GM18519 (cell line): ENCODE measurements around the gene TOGARAM2.

Experiments
- ATAC-seq: cut with Tn5 transposase; IDR thresholded peaks from one replicate; pipeline ENCODE4 v1.9.1; 2021; ENCODE audit warnings: mild to moderate bottlenecking, moderate library complexity; ENCODE audit not compliant: unreplicated experiment, low FRiP score

TOGARAM2 gene

DNA sequence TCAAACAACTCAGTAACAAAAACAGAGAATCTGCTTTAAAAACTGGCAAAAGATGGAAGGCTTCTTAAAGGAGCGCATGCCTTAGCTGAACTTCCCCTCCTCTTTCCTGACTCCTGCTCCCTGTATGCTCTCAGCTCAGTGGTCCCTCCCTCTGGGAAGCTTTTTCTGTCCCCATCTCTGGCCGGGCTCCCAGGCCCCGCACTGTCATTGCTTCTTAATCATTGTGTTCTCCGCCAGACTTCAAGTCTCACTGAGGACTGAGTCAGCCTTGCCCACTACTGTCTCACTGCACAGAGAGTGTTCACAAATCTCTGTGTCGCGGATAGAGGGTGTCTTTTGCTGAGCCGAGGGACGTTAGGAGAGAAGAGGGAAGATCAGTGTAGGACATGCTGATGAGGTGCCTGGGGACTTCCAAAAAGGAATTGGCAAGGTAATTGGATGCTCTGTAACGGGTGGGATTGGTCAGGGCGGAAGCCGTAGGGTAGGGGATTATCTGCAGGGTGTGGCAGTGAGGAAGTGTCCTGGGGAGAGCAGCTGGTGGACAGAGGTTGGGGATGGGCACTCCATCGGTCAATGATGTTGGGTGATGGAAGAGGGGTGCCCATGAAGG is 16.2 kb downstream of the TOGARAM2 start:
- no peak for ATAC-seq

DNA sequence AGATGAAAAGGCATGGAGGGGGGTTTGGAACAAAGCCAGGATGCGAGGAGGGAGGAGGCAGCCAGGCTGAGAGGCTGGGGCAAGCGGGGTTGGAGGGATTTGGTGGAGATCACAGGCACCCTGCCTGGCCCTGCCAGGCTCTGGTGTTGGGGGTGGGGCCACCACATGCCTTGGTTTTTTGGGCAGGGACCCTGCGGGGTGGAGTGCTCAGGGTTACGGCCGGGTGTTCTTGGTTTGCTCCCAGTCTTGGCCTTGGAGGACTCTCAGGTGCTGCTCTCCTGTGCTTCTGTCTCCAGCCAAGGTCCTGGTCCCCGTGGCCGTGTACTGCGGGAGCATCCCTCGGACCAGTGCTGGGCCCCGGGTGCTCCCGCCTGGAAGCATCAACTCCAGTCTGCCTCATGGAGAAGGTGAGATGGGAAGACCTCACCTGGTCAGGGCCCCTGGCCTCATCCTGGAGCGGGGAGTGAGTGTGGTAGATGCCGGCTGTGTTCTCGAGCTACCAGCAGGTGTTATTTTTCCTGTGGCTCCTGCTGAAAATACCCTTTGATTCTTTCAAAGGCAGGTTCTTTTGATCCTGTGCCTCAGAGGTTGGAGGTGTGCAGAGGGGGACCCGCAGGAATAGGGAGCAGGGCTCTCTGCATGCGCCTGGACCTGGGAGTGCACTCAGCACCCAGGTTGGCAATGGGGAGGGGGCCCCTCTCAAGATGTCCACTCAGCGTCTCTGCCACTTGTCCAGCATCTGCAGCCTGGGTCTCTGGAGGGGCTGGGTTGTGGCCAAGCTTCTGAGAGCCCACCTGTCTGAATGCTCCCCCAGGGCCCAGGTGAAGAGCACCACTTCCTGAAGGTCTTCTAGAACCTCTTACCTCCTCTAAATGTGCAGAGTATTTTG is 17.0 kb downstream of the TOGARAM2 start:
- ATAC-seq, result no peak

DNA sequence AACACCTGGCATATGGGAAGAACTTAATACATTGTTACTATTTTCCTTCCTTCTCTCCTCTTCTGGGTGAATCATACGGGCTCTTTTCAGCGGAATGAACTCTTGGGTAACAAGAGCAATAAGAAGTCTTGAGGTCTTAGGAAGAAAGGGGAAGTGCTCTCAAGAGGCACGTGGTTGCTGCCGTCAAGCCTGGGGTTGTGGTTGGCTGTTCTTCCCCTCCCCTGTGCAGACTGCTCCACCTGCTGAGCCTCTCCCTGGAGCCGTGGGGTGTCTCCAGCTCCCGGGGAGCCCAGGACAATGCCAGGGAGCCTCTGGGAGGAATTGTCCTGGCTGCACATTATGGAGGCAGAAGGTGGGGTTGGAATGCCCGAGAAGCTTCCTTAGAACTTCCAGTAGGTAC is 19.4 kb downstream of the TOGARAM2 start:
- no peak for ATAC-seq

DNA sequence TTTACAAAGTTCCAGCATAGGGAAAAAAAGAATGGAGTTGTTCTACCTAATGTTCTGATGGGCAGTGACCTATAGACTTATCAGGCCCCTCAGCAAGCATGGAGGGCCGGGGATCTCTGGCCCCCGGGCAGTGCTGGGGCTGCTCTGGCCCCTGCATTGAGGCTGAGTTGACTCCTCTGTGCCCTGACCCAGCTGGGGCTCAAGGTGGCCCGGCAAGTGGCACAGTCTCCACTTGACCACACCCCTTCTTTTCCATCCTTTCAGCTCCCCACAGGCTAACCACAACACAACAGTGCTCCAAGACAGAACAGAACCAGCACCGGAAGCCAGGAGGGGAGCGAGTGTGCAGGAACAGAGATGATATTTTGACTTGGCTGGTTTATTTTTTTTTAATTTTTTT is 19.9 kb downstream of the TOGARAM2 start:
- no peak for ATAC-seq

DNA sequence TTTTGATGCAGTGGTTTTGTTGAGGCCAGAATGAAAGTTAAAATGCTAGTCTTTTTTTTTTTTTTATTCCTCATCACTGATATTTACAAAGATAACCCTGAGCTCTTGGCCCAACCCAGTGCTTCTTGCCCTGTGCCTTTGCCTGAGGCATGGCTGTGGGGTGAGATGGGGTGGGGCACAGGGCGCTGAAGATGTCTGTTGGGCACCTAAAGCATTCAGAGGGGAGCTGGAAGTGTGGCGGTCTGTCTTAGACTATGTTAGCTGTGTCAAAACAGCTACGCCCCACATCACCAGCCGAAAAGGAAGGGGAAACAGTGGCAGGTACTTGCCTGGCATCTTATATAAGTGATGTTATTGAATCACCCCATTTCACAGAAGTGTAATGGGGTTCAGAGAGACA is 20.7 kb downstream of the TOGARAM2 start:
- no peak for ATAC-seq

DNA sequence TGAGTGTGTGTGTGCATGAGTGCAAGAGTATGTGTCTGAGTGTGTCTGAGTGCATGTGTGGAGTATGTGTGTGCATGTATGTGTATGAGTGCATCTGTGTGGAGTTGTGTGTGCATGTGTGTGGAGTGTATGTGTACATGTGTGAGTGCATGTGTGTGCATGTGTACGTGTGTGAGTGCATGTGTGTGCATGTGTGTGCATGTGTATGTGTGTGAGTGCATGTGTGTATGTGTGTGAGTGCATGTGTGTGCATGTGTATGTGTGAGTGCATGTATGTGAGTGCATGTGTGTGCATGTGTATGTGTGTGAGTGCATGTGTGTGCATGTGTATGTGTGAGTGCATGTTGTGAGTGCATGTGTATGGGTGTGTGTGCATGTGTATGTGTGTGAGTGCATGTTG is 23.7 kb downstream of the TOGARAM2 start:
- no peak for ATAC-seq

DNA sequence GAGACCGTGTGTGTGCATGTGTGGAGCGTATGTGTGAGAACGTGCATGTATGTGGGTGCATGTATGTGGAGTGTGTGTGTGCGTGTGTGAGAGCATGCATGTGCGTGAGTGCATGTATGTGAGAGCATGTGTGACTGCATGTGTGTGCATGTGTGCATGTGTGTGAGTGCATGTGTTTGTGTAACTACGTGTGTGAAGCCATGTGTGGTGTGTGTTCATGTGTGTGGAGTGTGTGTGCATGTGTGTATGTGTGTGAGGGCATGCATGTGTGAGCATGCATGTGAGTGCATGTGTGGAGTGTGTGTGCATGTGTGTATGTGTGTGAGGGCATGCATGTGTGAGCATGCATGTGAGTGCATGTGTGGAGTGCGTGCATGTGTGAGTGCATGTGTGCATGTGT is 24.2 kb downstream of the TOGARAM2 start:
- ATAC-seq, result no peak

DNA sequence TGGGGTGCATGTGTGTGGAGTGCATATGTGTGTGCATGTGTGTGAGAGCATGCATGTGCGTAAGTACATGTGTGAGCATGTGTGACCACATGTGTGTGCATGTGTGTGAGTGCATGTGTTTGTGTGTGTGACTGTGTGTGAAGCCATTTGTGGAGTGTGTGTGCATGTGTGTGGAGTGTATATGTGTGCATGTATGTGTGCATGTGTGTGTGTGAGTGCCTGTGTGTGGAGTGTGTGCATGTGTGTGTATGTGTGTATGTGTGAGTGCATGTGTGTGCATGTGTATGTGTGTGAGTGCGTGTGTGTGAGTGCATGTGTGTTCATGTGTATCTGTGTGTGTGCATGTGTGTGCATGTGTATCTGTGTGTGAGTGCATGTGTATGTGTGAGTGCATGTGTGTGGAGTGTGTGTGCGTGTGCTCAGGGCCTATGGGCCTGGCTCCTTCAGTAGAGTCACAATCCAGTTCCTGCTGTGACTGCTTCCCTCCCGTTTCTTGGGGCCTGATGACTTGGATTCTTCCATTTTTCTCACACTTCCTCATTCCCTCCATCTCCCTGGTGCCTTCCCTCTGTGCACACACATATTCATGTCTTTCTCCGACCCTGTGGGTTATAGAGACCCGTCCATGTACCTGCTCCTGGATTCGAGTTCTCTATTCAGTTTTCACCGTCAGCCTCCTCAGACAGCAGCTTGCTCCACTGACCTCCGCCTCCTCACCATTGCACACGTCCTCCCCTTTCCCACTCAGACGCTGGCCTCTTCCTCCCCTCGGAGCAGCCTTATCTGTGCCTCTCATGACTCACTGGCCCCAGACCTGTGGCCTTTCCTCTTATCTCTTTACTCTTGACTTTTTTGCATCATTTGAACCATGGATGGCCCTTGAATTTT is 25.2 kb downstream of the TOGARAM2 start:
- no peak for ATAC-seq

DNA sequence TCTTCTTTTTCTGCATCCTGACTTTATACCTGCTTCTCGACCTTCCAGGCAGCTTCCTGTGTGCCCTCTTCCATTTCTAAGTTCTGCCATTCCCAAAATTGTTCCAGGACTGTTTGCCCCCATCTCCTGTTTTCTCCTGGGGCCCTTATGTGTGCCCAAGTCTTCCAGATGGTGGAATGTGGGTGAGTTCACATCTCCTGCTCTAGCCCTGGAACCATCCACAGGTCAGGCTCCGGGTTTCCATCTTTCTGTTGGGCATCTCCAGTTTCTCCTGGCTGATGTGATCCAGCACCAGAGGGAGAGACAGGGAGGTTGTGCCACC is 25.8 kb downstream of the TOGARAM2 start:
- no peak for ATAC-seq

DNA sequence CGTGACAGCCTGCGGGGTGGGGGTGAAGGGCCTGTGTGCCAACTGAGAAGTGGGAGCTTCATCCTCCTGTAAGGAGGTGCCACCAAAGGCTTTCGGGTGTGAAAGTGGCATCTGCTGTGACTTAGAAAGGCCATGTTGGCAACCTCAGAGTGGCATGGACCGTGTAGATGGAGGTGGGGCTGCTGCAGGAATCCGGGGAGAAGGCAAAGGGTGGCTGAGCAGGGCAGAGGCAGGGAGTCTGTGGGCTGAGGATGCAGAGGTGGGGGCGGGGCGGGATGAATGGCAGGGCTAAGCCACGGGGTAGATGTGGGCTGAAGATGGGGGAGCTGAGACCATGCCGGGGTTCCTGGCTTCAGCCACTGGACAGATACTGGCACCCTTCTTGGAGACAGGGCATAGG is 28.2 kb downstream of the TOGARAM2 start:
- ATAC-seq, result no peak

DNA sequence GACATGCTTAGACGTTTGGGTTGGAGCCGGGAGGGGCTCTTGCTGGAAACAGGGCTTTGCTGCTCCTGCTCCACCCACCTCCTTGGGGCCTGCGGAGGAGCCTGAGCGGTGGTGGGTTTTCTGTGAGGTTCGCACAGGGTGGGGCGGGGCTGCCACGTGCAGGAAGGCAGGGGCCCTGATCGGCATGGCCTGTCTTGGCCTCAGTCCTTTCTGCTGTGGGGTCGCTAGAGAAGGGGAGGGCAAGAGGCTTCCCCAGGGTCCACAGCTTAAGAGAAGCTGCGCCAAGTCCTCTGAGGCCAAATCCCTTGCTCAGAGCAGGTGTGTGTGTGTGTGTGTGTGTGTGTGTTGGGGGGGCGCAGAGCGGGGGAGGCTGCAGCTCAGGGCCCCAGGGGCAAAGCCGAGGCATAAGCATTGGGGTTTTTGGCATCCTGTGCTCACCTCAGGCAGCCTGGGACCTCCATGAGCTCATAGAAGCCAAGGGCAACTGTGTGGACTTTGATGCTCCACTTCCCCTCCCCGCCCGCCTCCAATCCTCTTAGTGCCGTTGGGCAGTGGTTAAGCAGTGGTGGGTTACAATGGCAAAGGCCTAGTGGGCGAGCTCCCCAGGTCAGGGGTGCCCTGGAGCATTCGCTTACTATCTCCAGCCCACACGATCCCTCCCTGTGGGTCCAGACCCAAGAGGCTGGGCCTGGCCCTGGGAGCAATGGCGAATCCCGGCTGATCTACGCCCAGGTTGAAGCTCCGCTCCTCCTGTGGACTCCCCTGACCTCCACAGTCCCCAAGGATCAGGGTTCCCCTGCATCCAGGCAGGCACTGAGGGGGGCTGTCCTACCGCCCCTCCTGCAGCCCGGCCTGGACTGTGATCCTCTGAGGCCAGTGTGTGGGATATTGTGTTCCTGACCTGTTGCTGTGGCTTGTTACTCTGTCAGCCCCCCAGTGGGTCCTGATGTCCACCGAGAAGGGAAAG is 28.9 kb downstream of the TOGARAM2 start:
- no peak for ATAC-seq

DNA sequence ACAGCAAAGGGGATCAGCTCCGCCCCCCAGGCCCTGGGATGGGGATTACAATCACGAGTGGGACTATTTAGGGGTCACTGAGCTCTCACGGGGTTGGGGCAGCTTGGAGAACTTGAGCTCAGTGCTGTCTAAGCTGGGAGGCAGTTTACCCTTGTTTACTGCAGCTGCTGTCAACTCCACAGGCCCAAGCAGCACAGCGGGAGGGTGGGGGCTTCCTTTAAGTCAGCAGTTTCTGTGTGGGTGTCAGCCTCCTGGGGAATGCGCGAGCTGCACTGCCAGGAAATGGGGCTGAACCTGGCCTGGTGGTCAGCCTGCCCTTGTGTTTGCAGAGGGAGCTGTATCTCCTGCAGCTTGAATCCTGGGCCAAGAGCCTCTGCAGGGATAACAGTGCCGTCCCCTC is 29.8 kb downstream of the TOGARAM2 start:
- ATAC-seq, result no peak

DNA sequence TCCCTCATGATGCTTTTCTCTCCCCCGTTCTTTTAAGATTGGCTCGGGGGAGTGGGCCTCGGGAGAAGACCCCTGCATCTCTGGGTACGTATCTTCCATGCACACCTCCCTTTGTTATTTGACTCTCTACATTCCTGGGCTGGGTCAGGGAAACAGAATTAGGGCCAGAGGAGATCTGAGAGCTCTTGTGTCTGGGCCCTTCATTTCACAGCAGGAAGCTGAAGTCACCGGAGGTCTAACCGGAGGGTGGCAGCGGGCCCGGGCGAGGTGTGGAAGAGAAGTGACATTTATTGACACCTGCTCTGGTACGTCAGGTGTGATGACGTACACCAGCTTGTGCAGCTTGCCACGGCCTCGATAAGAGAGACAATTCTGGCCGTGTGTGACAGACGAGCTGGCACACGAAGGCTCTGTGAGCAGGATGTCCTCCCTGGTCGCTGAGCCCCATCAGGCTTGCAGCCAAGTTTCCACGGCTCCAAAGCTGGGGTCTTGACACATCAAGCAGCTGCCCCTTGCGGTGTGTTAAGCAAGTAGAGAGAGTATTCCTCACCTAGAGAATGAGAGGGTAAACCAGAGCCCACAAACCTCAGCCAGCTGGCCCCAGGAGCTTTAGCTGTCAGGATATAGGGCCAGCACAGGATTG is 30.4 kb downstream of the TOGARAM2 start:
- no peak for ATAC-seq

DNA sequence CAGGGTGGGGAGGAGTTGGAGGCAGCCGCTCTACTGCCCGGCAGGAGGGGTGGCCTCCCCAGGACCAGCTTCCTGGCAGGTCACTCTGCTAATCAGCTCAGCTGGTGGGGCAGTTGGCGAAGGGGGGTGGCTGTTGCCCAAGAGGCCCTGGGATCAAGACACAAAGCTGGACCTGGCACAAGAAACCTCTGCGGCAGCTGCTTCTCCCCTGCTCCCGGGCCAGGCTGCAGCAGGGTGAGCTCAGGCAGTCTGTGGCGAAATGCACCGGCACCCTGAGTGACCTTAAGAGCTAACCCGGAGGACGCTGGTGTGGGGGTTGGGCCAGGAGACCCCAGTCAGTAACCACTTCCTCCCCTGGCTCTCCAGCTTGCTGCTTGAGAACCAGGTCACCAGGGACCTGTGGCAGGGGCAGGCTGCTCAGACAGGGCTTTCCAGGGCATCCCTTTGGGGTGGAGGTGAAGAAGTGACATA is 31.1 kb downstream of the TOGARAM2 start:
- no peak for ATAC-seq

DNA sequence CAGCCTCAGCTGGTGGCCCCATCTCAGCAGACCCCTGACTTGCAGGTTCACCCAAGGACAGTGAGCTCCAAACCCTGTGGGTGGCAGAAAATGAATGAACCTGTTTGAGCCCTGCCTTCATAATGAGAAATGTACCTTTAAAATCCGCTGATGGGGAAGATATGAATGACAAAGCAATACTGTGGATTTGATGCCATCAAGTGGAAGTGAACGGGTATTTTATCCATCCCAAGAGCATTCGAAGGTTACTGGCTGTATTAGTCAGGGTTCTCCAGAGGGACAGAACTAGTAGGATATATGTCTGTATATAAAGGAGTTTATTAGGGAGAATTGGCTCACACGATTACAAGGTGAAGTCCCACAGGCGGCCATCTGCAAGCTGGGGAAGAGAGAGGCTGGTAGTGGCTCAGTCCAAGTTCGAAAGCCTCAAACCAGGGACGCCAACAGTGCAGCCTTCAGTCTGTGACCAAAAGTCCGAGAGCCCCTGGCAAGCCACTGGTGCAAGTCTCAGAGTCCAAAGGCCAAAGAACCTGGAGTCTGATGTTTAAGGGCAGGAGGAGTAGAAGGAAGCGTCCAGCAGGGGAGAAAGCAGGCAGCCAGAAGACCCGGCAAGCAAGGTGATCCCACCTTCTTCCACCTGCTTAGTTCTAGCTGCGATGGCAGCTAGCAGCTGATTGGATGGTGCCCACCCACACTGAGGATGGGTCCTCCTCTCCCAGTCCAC is 32.1 kb downstream of the TOGARAM2 start:
- no peak for ATAC-seq

DNA sequence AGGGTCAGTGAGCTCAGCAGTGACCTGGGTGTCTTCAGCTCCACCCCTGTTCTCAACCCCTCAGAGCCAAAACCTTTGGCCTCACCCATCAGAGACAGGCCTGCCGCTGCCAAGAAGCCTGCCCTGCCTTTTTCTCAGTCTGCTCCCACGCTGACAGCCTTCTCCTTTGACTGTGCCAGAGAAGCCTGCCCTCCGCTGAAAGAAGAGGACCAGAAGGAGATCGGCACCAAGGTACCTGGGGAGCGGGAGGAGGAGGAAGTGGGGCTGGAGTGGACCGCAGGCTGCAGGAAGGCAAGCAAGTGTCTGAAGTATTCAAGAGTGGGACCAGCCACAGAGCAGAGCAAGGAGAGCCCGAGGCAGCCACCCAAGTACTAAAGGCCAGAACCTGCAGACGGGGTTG is 33.2 kb downstream of the TOGARAM2 start:
- ATAC-seq, result no peak

DNA sequence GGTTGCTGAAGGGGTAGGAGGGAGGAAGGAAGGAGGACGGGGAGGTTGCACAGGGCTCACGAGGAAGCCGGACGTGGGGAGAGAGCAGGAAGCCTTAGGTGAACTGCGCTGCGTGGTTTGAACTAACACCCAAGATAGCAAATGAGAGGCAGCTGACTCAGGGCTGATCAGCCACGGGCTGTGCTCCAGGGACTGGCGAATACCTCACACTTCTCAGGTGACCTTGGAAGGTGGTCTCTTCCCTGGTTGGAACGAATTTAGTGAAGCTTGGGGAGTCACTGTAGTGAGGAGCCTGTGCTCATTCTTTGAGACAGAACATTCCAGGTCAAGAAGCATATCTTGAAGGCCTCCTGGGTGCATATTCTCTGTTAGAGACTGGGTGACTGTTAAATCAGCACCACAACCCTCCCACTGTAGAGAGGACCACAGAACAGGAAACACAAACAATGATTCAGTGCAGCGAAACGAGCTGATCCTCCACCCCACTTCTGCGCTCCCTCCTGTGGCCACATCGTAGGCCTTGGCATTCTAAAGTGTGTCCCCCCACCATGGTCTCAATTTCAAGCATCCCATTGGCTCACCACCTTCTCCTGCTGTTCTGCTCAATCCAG is 33.8 kb downstream of the TOGARAM2 start:
- no peak for ATAC-seq

DNA sequence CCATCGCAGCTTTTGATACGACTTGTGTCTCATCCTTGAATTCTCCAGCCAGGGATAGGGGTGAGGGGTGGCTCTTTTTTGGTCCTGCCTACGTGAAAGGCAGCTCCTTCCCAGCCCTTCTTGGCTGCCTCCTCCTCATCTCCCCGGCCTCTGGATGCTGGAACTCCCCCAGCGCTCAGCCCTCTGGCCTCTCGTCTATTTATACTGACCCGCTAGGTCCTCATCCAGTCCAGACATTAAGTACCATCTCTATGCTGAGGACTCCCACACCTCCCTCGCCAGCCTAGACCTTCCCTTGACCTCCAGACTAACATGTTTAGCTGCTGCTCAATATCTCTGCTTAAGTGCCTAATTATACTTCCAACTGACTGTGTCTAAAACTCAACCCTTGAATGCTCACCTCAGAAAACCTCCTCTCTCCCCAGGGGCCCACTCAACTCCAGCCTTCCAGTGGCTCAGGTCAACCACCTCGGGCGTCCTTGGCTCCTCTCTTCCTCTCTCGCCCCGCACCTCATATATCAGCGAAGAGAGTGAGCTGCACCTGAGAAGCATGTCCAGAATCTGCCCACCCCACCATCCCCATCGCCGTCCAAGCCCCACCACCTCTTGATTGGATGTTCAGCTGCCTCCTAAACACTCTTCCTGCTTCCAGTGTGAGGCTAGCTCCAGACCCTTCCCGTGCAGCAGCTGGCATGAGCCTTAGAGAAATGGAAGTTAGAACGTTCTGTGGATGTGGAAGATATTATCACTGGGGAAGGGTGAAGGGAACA is 34.8 kb downstream of the TOGARAM2 start:
- ATAC-seq, result no peak
